GM21390 (cell line): ENCODE results near the gene LDLRAD4.

Source experiments
- ATAC-seq: cut with Tn5 transposase; IDR thresholded peaks from one replicate; pipeline ENCODE4 v1.9.1; 2021; ENCODE audit not compliant: unreplicated experiment

LDLRAD4 gene

DNA sequence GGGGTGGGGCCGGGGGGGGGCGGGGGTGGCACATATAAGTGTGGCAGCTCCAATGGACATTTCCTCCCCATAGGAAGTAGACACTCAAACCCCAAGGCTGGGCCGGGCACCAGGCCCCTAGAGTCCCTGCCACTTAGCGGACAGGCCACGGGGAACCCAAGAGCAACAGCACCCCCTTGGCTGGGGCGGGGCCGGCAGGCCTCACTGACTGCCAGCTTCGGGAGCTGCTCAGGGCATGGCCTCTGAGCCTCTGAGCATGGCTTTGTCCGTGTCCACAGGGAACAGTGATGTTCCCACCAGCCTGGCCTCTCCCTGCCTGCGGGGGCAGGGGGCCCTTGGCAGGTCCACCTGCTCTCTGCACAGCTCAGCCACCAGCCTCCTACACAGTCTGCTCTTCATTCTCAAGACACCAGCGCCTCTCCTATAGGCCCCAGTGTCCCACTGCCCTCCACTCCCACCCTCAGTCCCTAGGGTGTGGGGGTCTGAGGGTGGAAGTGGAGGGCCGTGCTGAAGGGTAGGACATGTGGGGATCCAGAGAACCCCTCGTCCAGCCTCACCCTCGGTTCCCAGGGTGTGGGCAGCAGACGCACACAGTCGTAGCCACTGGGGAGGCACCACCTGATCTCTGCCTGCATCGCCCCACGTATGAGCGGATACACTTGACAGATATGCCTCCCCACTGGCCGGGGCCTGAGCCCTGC is 401.1 kb downstream of the LDLRAD4 start:
- no peak for ATAC-seq

GRCh38 chr18:13620206-13620672 is 401.7 kb downstream of the LDLRAD4 start:
- ATAC-seq = no peak

DNA sequence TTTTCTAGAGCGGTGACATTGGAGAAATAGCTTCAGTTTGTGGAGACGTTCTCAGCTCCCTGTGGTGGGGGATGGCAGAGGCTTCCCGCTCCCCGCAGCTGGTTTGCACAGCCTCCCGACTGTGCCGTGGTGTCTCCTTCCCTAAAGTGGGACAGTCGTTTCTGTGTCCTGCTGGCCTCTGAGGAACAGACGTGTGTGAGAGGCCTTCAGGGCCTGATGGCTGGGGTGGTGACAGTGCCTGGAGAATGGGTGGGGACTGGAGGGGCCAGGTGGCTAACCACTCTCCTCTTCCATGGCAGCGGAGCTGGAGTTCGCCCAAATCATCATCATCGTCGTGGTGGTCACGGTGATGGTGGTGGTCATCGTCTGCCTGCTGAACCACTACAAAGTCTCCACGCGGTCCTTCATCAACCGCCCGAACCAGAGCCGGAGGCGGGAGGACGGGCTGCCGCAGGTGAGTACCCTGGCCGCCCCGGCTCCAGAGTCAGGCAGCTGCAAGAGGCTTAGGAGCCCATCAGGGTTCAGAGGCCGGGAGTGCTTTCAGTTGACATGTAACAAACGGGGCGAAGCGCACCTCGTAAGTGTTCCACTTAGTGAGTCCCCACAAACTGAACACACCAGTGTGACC is 402.4 kb downstream of the LDLRAD4 start:
- ATAC-seq = no peak

DNA sequence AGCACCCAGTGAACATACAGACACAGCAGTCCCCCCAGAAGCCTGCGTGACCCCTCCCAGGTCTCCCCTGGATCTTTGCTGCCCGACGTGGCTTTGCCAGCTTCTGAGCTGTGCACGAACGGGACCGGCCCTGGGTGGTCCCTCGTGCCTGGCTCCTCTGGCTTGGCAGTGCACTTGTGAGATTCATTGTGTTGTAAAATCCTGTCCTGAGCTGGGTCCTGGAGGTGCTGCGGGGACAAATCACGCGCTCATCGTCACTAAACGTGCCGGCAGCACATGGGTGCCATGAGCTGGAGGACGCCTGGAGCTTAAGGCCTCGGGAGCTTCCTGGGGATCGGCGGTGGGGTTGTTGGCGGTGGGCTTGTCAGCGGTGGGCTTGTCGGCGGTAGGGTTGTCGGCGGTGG is 402.9 kb downstream of the LDLRAD4 start:
- no peak for ATAC-seq

- ATAC-seq = no peak
Observed at GRCh38 chr18:13621886-13622619, 403.5 kb downstream of the LDLRAD4 start.

DNA sequence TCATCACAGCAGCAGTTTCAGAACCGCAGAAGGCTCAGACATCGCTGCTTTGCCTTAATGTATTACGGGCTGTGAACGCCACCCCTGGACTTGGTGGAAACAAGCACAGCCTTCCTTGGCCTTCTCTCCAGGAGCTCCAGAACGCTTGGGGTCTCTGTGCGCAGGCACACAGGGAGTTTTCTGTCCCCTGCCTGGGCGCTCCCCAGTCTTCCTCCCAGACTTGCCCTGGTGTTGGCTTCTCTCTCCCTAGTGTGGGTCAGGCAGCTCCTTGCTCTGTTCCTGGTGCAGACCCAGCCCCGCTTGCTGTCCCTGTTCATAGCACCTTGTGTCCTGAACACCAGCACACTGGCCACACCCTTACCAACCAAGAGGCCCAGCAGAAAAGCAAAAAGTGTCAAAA is 404.2 kb downstream of the LDLRAD4 start:
- no peak for ATAC-seq

- ATAC-seq = no peak
Observed at GRCh38 chr18:13623348-13623747, 404.8 kb downstream of the LDLRAD4 start.

- no peak for ATAC-seq
Observed at GRCh38 chr18:13623871-13624270, 405.3 kb downstream of the LDLRAD4 start.

GRCh38 chr18:13624563-13625237 is 406.1 kb downstream of the LDLRAD4 start:
- no peak for ATAC-seq

GRCh38 chr18:13625355-13625754 is 406.8 kb downstream of the LDLRAD4 start:
- no peak for ATAC-seq

DNA sequence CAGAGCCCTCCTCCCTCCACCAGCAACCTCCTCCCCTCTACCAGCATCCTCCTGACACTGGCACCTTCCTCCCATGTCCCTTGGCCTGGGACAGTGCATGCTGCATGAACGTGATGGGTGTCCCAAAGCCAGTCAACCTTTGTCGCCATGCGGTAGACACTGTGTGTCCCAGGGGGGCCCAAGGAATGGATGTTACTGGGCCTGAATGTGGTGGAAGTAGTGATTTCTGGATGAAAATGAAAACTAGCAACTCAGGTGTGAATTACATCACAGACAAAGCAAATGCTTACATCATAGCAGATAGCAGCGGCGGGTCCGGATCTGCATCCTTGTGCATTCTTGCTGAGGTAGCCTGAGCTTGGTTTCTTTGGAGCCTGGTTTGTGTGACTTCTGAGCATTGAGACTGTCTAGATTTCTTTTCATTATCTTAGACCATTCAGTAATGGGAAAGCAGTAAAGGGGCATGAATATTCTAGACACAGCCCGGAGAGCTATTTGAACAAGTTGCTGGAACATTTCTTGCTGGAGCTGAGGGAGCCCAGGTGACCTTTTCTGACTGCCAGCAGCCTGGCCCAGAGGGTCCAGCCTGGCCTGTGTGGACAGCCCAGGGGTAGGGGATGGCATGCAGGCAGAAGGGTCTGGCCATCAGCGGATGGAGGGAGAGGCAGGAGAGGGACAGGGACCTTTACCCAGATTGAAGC is 407.4 kb downstream of the LDLRAD4 start:
- no peak for ATAC-seq

GRCh38 chr18:13626544-13626908 is 408.0 kb downstream of the LDLRAD4 start:
- no peak for ATAC-seq

- no peak for ATAC-seq
Observed at GRCh38 chr18:13627639-13628038, 409.1 kb downstream of the LDLRAD4 start.

DNA sequence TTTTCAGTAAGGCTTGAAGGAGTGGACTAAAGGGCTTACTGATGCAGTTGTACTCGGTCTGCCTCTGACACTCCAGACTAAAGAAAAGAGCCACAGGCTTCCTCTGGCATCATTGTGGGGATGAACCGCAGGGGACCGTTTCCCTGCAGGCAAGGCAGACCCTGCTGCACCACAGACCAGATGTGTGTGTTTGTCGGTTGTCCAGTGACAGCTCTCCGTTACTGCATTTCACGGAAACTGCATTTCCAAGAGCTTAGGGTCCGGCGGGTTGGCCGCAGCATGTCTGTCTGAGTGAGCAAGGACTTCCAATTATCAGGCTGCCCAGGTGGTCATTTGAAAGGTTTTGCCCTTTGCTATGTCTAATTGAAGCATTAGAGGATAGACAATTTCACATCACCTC is 409.7 kb downstream of the LDLRAD4 start:
- ATAC-seq = no peak

DNA sequence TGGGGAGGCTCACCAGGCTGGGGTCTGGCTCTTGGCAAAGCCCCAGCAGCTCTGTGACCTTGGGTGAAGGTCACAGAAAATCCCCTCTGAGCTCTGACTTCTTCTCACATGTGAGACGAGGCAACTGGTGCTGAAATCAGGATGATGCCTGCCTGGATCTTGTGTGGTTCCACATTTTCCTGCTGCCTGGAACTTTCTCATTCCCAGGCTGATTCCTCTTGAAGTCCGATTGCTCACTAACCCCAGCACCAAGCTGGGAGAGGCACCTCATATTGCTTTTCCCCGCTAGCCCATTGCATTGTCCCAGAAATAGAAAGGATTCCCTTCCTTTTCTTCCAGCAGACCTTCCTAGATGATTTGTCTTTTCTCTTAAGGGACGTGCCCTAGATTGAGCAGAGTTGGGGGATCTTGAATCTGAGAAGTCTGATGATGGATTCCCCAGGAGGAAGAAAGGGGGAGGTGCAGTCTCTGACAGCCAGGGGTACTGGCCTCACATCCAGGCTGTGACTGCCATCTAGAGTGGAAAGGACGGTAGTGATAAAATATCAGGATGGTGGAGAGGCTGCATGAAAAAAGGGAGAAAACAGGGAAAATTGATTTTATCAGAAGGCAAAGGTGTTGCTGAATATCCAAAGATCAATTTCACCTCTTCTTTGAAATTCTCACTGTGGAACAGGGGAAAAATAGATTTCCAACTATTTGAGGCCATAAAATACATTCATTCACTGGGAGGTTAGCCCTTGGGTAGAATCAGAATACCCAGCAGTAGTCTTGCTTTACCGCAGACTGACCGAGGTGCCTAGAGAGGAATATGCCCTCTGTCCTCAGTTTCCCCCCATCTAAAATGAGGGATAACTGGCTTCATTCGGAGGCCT is 411.5 kb downstream of the LDLRAD4 start:
- peak; percentile 78 for ATAC-seq

DNA sequence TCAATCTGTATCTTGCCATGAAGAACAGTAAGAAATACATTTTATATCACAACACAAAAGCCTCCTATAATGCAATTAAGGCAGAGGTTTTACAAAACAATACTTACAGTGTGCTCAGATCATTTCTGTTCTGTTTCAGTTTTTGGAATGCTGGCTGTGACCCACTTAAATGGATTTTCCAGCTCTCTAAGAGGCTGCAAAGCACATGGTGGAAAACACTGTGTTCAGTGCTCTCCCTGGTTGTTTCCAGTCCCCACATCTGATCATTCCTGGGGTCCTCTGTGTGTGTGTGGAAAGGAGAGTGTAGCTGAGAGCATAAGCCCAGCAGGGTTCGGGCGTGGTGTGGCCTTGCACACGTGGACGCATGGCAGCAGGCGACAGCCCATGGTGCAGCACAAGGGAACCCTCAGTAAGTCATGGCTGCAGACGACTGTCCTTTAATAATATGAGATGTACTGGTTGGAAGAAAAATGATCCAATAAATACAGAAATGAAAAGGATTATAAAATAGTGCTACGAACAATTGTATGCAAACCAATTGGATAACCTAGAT is 412.2 kb downstream of the LDLRAD4 start:
- no peak for ATAC-seq

GRCh38 chr18:13633700-13634099 is 415.1 kb downstream of the LDLRAD4 start:
- no peak for ATAC-seq

DNA sequence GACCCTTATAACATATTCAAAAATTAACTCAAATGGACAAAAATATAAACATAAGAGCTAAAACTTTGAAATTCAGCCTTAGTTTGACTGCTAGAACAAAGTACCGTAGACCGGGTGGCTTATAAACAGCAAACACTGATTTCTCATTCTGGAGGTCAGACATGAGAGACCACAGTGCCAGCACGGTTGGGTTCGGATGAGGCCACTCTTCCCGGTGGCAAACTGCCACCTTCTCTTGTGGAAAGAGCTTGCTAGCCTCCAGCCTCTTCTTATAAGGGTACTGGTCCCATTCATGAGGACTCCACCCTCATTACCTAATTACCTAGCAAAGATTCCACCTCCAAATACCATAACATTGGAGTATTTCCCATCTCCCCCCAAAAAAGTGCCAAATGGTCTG is 416.5 kb downstream of the LDLRAD4 start:
- no peak for ATAC-seq

GRCh38 chr18:13638719-13639595 is 420.4 kb downstream of the LDLRAD4 start:
- no peak for ATAC-seq
